IMR-90 (cell line): ENCODE data around the gene ADAMTS19.

Experiments used
- BHLHE40 ChIP-seq: fragments of 150-350 bp; IDR thresholded peaks from 2 replicates; pipeline ENCODE4 v1.6.1; 2016; ENCODE audit warnings: mild to moderate bottlenecking, low read depth, low read length
- CEBPB ChIP-seq: IDR thresholded peaks from 2 replicates; pipeline ENCODE4 v1.6.1; 2012; ENCODE audit warnings: low read depth, low read length, improper control_type of control experiment
- CHD1 ChIP-seq: IDR thresholded peaks from 2 replicates; pipeline ENCODE4 v1.6.1; 2012; ENCODE audit warnings: low read depth, low read length, improper control_type of control experiment
- CTCF ChIP-seq: conservative IDR thresholded peaks from 2 replicates; pipeline ENCODE4 v1.5.1; 2012; ENCODE audit warnings: mild to moderate bottlenecking, low read depth, low read length, improper control_type of control experiment
- ELK1 ChIP-seq: fragments of 150-350 bp; IDR thresholded peaks from 2 replicates; pipeline ENCODE4 v1.6.1; 2016; ENCODE audit warnings: low read depth, mild to moderate bottlenecking, low read length, moderate library complexity, borderline replicate concordance
- FOS ChIP-seq: fragments of 150-350 bp; IDR thresholded peaks from 2 replicates; pipeline ENCODE4 v1.6.1; 2016; ENCODE audit warnings: low read depth, low read length
- MAFK ChIP-seq: IDR thresholded peaks from 2 replicates; pipeline ENCODE4 v1.6.1; 2012; ENCODE audit warnings: low read depth, low read length, improper control_type of control experiment
- MAZ ChIP-seq: IDR thresholded peaks from 2 replicates; pipeline ENCODE4 v1.6.1; 2012; ENCODE audit warnings: low read depth, mild to moderate bottlenecking, low read length, improper control_type of control experiment, moderate library complexity, borderline replicate concordance
- MXI1 ChIP-seq: IDR thresholded peaks from 2 replicates; pipeline ENCODE4 v1.6.1; 2012; ENCODE audit warnings: low read depth, mild to moderate bottlenecking, low read length, moderate library complexity, borderline replicate concordance
- POLR2A ChIP-seq: IDR thresholded peaks from 2 replicates; pipeline ENCODE4 v1.6.1; 2012; ENCODE audit warnings: mild to moderate bottlenecking, low read depth, low read length
- RAD21 ChIP-seq: IDR thresholded peaks from 2 replicates; pipeline ENCODE4 v1.6.1; 2012; ENCODE audit warnings: low read length, improper control_type of control experiment
- RFX5 ChIP-seq: IDR thresholded peaks from 2 replicates; pipeline ENCODE4 v1.8.0; 2012; ENCODE audit warnings: low read depth, mild to moderate bottlenecking, low read length, moderate library complexity
- SMC3 ChIP-seq: fragments of 150-350 bp; IDR thresholded peaks from 2 replicates; pipeline ENCODE4 v1.6.1; 2016; ENCODE audit warnings: low read depth, mild to moderate bottlenecking, antibody characterized with exemption, low read length, moderate library complexity
- TF ChIP-seq, protein P1 (sequence below): fragments of 150-350 bp; IDR thresholded peaks from 2 replicates; pipeline ENCODE4 v1.6.1; 2017; ENCODE audit warnings: mild to moderate bottlenecking, antibody characterized with exemption, low read length, low read depth

- no peak for TF ChIP-seq BHLHE40
- TF ChIP-seq CTCF = no peak
- no peak for TF ChIP-seq SMC3
- no peak for TF ChIP-seq MXI1
- no peak for TF ChIP-seq POLR2A
- no peak for TF ChIP-seq ELK1
- no peak for TF ChIP-seq MAFK
- TF ChIP-seq RAD21 = no peak
- TF ChIP-seq, protein P1, sequence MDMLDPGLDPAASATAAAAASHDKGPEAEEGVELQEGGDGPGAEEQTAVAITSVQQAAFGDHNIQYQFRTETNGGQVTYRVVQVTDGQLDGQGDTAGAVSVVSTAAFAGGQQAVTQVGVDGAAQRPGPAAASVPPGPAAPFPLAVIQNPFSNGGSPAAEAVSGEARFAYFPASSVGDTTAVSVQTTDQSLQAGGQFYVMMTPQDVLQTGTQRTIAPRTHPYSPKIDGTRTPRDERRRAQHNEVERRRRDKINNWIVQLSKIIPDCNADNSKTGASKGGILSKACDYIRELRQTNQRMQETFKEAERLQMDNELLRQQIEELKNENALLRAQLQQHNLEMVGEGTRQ = no peak
- TF ChIP-seq CHD1 = no peak
- no peak for TF ChIP-seq CEBPB
- no peak for TF ChIP-seq MAZ
- TF ChIP-seq FOS = no peak
- no peak for TF ChIP-seq RFX5
These were observed 256.1 kb downstream of the ADAMTS19 start for GRCh38 chr5:129716235-129716634.
